GM12873 (cell line): Measurements from ENCODE around the gene RHO.

Experiments
- CTCF ChIP-seq: IDR thresholded peaks from 2 replicates; pipeline ENCODE4 v1.5.1; 2012; ENCODE audit warnings: low read depth, mild to moderate bottlenecking, moderate library complexity, low read length, control low read depth; ENCODE audit not compliant: insufficient read depth; ENCODE audit errors: missing control alignments

Gene RHO

GRCh38 chr3:129529436-129530210, 1.2 kb downstream of the RHO start:
- no peak for TF ChIP-seq CTCF

GRCh38 chr3:129530251-129530791, 1.9 kb downstream of the RHO start:
- no peak for TF ChIP-seq CTCF

- TF ChIP-seq CTCF: no peak
Observed at GRCh38 chr3:129530821-129531220, 2.4 kb downstream of the RHO start.

GRCh38 chr3:129531699-129532098, 3.3 kb downstream of the RHO start:
- no peak for TF ChIP-seq CTCF

GRCh38 chr3:129532261-129532660, 3.8 kb downstream of the RHO start:
- no peak for TF ChIP-seq CTCF

- no peak for TF ChIP-seq CTCF
Observed at GRCh38 chr3:129533406-129533805, 5.0 kb downstream of the RHO start.

- TF ChIP-seq CTCF: no peak
Observed at GRCh38 chr3:129534428-129535027, 6.1 kb downstream of the RHO start.
